Gastroesophageal sphincter (tissue), 3 donors: ENCODE data around the gene MET.

Experiments
- POLR2A ChIP-seq, 2 donors: fragments of 450-650 bp; IDR thresholded peaks; one replicate each; pipeline ENCODE4 v1.6.1; 2017; ENCODE audit warnings: antibody characterized with exemption in 2 of 2, mild to moderate bottlenecking in 2 of 2, moderate library complexity in 1 of 2
- TF ChIP-seq, protein P1 (sequence below), 4 experiments: fragments of 200-600 bp in 2 of 4; fragments of 450-650 bp in 2 of 4; sonication (generic) in 1 of 4; IDR thresholded peaks; one replicate each; pipeline ENCODE4 v1.5.1; 2017 to 2019; ENCODE audit warnings: antibody characterized with exemption in 4 of 4, mild to moderate bottlenecking in 2 of 4, moderate library complexity in 2 of 4

DNA sequence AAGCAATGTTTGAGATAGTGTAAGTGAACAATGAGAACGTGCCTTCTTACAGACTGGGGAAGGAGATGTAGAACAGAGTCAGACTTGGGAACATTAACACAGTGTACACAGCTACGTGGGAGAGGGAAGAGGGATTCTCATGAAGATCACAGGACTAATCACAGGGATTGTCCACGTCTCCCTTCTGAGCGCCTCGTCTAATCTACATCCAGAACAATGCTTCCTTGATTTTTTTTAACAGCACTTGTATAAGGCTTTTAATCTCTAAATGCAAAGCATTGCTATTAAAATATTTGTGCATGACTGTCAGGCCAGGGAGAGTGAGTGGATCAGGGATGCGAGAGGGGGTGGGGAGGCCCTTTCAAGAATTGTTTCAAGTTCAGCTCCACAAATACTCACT is 62.7 kb downstream of the MET start:
- TF ChIP-seq, protein P1, sequence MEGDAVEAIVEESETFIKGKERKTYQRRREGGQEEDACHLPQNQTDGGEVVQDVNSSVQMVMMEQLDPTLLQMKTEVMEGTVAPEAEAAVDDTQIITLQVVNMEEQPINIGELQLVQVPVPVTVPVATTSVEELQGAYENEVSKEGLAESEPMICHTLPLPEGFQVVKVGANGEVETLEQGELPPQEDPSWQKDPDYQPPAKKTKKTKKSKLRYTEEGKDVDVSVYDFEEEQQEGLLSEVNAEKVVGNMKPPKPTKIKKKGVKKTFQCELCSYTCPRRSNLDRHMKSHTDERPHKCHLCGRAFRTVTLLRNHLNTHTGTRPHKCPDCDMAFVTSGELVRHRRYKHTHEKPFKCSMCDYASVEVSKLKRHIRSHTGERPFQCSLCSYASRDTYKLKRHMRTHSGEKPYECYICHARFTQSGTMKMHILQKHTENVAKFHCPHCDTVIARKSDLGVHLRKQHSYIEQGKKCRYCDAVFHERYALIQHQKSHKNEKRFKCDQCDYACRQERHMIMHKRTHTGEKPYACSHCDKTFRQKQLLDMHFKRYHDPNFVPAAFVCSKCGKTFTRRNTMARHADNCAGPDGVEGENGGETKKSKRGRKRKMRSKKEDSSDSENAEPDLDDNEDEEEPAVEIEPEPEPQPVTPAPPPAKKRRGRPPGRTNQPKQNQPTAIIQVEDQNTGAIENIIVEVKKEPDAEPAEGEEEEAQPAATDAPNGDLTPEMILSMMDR (IDR thresholded peaks at IDR 0.05): no peak
- TF ChIP-seq POLR2A (IDR thresholded peaks at IDR 0.05): no peak
